NCI-H446 (cell line): Measurements from ENCODE around the gene ASMT.
"Not testable (repeated sequence)": the region's sequence is repeated elsewhere in the genome, so short reads cannot be mapped to it uniquely, and the experiment has no call there.

Source experiments
- DNase-seq, 2 experiments: peaks; one replicate each; lab custom pipeline; 2025; lab: John Stamatoyannopoulos, UW

ASMT gene

DNA sequence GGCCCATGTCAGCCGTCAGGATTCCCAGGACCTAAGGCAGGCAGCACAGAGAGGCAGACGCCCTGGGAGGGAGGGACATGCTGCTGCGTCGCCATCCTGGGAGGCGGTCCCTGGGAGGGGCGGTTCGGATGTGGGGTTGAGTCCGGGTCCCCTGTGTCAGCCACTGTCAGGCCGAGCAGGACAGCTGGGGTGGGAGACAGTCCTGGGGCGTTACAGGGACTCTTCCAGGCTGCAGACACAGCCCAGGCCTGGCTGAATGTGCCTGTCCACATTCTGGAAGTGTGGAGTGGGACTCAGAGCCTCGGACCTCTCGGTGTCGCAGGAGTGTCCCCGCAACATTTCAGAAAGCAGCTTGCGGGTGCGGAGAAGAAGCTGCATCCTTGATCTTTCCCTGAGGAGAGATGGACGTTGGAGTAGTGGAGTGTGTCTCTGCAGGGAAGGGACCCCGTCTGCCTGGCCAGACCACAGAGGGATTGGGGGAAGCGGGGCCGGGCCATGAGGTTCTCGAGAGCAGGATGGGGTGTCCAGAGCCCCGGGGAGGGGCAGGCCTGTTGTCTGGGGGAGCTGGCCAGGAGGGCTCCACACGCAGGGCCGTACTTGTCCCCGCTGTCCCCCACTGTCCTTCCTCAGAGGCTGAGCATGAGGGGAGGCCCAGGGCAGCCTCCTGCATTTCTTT lies 17.4 kb upstream of the ASMT start:
- no peak for DNase-seq

- no peak for DNase-seq
Measured at GRCh38 chrX:1598021-1598875, 16.6 kb upstream of the ASMT start.

DNA sequence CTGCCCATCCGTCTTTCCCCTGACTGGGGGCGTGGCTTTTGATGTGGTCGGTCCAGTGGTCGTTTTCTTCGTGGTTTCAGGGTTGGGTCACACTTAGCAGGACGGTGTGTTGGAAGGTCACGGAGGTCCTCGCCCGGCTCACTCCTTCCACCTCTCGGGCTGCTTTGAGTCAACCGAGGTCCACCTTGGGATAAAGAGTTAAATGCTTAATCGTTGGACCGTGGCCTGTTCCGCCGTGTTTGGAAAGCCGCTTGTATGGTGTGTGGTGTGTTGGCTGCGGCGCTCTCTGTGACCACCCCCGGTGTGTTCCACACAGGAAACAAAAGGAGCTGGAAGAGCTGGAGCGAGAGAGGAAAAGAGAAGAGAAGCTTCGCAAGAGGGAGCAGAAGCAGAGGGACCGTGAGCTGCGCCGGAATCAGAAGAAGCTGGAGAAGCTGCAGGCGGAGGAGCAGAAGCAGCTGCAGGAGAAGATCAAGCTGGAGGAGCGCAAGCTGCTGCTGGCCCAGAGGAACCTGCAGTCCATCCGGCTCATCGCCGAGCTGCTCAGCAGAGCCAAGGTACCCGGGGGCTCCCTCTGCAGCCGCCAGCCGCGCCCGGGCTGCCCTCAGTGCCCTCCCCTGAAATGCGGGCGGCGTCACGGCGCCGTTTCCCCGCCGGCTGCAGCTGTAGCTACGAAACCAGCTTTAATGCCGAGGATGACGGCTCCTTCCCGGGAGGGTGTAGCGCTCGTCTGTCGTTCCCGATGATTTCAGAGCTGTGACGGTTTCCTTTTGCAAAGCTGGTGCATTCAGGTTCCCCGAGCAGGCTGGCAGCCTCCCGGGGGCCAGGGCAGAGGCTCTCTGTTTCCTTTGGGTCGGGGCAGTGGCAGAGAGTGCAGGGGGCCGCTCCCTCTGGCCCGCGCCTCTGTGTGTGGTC lies 15.7 kb upstream of the ASMT start:
- no peak for DNase-seq

DNA sequence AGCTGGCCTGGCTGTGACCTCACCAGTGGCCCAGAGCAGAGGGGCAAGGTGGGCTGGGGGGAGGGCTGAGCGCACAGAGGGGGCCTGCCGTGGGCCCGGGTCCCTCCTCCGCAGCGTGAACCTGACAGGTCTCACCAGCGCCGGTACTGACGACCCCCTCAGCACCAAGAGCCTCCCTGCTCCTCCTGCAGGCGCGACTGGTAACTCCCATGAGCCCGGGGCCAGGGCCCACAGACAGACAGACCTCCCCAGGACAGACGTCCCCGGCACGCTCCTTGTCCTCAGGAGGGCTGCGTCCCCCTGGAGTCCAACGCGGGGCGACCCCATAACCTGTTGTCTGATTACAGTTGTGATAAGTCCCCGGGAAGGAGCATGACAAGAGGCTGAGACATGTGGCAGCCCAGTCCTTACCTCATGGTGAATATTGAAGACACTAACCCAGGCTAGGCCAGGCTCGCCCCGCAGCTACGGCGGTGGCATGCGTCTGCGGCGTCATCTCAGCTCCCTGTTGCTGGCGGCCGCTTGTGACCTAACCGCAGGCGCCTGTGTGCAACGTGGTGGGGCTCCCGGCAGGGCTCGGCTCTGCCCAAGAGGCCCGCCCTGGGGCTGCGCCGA lies 15.0 kb upstream of the ASMT start:
- no peak for DNase-seq

DNA sequence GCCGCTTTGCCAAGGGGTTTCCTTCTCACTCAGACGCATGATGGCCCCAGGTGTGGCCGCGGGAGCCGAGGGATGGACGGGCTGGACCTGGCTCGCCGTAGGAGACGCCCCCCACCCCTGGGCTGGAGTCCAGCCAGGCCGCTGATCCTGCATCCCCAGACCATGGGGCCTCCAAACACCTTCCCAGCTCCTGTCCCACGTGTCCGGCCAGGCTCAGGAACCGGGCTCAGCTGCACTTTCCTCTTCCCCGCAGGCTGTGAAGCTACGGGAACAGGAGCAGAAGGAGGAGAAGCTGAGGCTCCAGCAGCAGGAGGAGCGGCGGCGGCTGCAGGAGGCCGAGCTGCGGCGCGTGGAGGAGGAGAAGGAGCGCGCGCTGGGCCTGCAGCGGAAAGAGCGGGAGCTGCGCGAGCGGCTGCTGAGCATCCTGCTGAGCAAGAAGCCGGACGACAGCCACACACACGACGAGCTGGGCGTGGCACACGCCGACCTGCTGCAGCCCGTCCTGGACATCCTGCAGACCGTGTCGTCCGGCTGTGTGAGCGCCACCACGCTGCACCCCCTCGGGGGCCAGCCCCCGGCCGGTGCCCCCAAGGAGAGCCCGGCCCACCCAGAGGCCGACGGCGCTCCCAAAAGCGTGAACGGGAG lies 14.3 kb upstream of the ASMT start:
- DNase-seq = no peak

- no peak for DNase-seq
Measured at GRCh38 chrX:1601051-1601767, 13.7 kb upstream of the ASMT start.

- DNase-seq = no peak
Measured at GRCh38 chrX:1601768-1602085, 13.1 kb upstream of the ASMT start.

DNA sequence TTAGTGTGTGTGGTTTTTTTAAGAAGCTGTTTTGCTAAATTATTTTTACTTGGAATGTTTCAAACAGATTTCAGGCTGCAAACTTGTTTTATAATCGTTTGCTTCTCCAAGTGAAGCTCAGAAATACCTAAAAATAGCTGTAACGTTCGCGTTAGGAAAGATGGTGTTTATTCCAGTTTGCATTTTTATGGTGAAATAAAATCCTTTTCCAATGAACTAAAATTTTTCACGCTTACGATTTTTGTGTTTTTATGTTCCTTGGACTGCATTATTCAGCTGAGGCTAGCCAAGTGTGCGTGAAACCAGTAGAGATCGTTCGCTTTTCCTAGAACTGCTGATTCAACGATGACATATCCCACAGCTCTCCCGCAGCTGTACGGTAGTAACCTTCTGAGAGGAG lies 12.6 kb upstream of the ASMT start:
- no peak for DNase-seq

DNA sequence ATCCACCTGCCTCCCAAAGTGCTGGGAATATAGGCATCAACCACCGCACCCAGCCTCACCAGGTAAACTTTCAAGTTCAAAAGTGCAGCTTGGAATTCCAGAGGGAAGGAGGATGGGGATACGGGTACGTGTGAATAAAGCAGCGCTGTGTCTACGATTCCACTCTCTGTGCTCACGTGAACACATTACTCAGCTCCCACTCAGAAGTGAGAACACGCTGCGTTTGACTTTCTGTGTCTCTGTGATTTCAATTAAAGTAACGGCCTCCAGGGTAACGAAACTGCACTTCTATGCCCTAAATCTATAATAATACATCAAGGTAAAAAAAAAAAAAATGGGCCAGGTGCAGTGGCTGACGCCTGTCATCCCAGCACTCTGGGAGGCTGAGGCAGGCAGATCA lies 8.4 kb upstream of the ASMT start:
- no peak for DNase-seq

GRCh38 chrX:1609311-1609710 lies 5.5 kb upstream of the ASMT start:
- no peak for DNase-seq

DNA sequence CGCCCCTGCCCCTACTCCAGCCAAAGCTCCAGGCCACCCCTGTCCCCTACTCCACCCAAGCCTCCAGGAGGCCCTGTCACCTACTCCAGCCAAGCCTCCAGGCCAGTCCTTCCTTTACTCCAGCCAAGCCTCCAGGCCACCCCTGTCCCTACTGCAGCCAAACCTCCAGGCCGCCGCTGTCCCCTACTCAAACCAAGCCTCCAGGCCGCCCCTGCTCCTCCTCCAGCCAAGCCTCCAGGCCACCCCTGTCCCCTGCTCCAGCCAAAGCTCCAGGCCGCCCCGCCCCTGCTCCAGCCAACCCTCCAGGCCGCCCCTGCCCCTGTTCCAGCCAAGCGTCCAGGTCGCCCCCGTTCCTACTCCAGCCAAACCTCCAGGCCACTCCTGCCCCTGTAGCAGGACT lies 5.1 kb upstream of the ASMT start:
- no peak for DNase-seq

- DNase-seq = no peak
Measured at GRCh38 chrX:1610166-1610565, 4.7 kb upstream of the ASMT start.

DNA sequence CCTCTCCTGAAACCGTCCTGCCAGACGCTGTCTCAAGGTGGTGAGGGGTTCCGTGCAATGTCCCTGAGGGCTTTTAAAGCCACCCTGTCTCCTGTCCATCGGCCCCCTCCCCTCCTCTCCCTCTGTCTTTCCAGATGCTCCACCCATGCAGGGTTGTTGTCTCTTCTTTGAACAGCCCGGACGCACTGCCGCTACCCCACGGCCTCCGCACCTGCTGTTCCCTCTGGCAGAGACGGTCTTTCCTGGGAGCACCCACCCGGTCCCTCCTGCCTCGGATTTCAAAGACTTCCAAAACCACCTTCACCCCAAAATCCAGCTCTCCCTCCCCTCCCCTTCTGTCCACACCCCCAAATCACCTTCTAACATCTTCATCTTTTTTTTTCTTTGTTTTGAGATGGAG lies 4.1 kb upstream of the ASMT start:
- DNase-seq = no peak

DNA sequence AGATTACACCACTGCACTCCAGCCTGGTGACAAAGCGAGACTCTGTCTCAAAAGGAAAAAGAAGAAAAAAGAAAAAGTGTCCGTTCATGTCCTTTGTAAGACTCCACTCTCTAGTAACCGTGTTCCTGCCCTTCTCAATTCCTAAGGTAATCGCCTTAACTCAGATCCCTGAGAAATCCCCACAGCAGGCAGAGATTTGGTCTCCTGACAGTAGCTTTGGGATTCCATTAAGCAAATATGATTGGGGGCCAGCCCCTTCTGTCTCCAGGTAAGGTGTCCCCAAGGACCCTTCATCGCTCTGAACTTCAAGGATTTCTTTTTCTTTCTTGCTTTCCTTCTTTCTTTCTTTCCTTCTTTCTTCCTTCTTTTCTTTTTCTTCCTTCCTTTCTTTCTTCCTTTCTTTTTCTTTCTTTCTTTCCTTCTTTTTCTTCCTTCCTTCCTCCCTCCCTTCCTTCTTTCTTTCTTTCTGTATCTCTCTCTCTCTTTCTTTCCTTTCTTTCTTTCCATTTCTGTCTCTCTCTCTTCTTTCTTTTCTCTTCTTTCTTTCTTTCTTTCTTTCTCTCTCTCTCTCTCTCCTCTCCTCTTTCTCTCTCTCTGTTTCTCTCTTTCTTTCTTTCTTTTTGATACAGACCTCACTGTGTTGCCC lies 2.1 kb upstream of the ASMT start:
- no peak for DNase-seq

- DNase-seq = no peak
Measured at GRCh38 chrX:1618689-1619088, 3.8 kb downstream of the ASMT start.

GRCh38 chrX:1623691-1624090 lies 8.8 kb downstream of the ASMT start:
- no peak for DNase-seq

GRCh38 chrX:1624158-1624860 lies 9.4 kb downstream of the ASMT start:
- DNase-seq = not testable (repeated sequence)

- DNase-seq = not testable (repeated sequence)
Measured at GRCh38 chrX:1624861-1625215, 10.0 kb downstream of the ASMT start.

GRCh38 chrX:1629244-1629643 lies 14.4 kb downstream of the ASMT start:
- DNase-seq = no peak

DNA sequence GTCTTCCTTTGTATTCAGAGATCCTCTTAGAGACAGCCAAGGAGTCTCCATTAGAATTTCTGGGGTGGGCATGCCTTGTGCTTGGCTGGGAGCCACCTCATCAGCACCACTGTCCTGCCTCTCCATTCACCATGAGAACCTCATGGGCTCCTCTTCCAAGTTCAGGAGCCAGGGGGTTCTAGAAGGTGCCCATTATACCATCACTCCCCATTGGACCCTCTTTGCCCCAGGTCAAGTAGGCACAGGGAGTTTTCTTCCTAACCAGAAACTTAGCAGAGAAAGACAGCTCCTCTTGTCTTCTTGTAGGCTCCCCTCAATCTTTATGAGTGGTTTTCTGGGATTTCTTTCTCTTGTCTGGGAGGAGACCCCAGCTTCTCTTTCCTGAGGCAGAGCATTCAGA lies 31.1 kb downstream of the ASMT start:
- no peak for DNase-seq
